Testis (tissue), 3 donors: Measurements from ENCODE around the gene RAB11FIP3. TPM values are rescaled to one million over a fixed set of nuclear protein-coding genes. Genes with fewer than 3 reads are reported as not detected.

Experiments
- DNase-seq: peaks from one replicate; pipeline ENCODE4 v3.0.0-alpha.2; 2019
- H3K27ac ChIP-seq, 2 donors: fragments of 200-600 bp; sonication (generic); one replicate each; pipeline ENCODE4 v1.5.1; 2019
- H3K27me3 ChIP-seq: fragments of 200-600 bp; sonication (generic); one replicate; pipeline ENCODE4 v1.5.1; 2019
- H3K36me3 ChIP-seq: fragments of 200-600 bp; sonication (generic); one replicate; pipeline ENCODE4 v1.5.1; 2017; ENCODE audit warnings: low read depth; ENCODE audit errors: missing control alignments
- H3K4me1 ChIP-seq: fragments of 200-600 bp; sonication (generic); one replicate; pipeline ENCODE4 v1.5.1; 2019
- H3K4me3 ChIP-seq, 2 donors: fragments of 200-600 bp; sonication (generic); one replicate each; pipeline ENCODE4 v1.5.1; 2017 to 2019
- H3K9me3 ChIP-seq: fragments of 200-600 bp; sonication (generic); one replicate; pipeline ENCODE4 v1.5.1; 2017
- POLR2A ChIP-seq: fragments of 450-650 bp; IDR thresholded peaks from one replicate; pipeline ENCODE4 v1.6.1; 2017; ENCODE audit warnings: antibody characterized with exemption, mild to moderate bottlenecking, moderate library complexity
- WGBS, 2 donors: methylation state at CpG; one replicate each; pipeline ENCODE4 v1.1.5; 2018; 5-methylcytosine and 5-hydroxymethylcytosine counted together
- intact Hi-C: fragments of 100-400 bp; cut with DNase I; formaldehyde crosslinking; loops from one replicate; pipeline ENCODE4 v1.15.1; 2023; ENCODE audit warnings: low total_unique reads
- polyA plus RNA-seq: library from polyadenylated mRNA; stranded (reverse); fragments of 350-450 nt; fragmentation: Illumina TruSeq; extraction: RNeasy Lipid Tissue Mini Kit (QIAGEN cat#74804); gene quantifications from one replicate; pipeline ENCODE4 v1.2.3, GENCODE V29; 2014; ENCODE audit warnings: low read depth, low replicate concordance; ENCODE audit not compliant: insufficient read depth
- total RNA-seq, 2 donors: library from RNA; depleted of rRNA; stranded (reverse); fragments of >200 nt; gene quantifications; one replicate each; pipeline ENCODE4 v1.2.3, GENCODE V29; 2016
- TF ChIP-seq, protein P1 (sequence below), 3 experiments: fragments of 450-650 bp in 2 of 3; fragments of 200-600 bp in 1 of 3; sonication (generic) in 1 of 3; IDR thresholded peaks; one replicate each; pipeline ENCODE4 v1.5.1; 2016 to 2019; ENCODE audit warnings: antibody characterized with exemption in 3 of 3, mild to moderate bottlenecking in 2 of 3, moderate library complexity in 1 of 3

RAB11FIP3 gene
- total and polyA plus RNA-seq, 3 donors from 2014 or later, result 61.7 to 186 (median 166) TPM

DNA sequence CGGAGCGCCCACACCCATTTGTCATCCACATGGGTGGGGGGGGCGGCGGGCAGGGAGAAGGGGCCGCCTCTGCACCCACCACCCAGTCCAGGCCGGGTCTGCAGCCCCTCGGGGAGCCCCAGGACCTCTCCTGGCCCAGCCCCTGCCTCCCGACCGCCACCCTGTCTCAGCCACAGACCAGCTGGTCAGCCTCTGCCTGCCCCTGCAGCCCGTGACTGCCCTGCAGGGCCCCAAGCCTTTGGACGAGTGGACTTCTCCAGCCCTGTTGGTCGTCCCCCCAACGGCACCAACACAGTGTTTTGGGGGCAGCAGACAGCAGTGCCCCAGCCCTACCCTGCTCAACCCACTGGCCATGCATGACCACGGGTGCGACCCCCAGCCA is 136.0 kb downstream of the RAB11FIP3 start:
- no peak for DNase-seq
- H3K27ac ChIP-seq, result no peak overlapping the region
- TF ChIP-seq, protein P1, sequence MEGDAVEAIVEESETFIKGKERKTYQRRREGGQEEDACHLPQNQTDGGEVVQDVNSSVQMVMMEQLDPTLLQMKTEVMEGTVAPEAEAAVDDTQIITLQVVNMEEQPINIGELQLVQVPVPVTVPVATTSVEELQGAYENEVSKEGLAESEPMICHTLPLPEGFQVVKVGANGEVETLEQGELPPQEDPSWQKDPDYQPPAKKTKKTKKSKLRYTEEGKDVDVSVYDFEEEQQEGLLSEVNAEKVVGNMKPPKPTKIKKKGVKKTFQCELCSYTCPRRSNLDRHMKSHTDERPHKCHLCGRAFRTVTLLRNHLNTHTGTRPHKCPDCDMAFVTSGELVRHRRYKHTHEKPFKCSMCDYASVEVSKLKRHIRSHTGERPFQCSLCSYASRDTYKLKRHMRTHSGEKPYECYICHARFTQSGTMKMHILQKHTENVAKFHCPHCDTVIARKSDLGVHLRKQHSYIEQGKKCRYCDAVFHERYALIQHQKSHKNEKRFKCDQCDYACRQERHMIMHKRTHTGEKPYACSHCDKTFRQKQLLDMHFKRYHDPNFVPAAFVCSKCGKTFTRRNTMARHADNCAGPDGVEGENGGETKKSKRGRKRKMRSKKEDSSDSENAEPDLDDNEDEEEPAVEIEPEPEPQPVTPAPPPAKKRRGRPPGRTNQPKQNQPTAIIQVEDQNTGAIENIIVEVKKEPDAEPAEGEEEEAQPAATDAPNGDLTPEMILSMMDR (IDR thresholded peaks at IDR 0.05), result no peak
- TF ChIP-seq POLR2A, result no peak
- H3K27me3 ChIP-seq, result no peaks in the 10 kb centered on the region
- intact Hi-C loops, result no loop called here
- WGBS, 2 donors, result 66 to 83% methylated on average over 1 to 11 of the region's 15 CpGs
- H3K9me3 ChIP-seq, result no peaks in the 10 kb centered on the region
- peaks cover 28% of the 10 kb centered on the region for H3K4me1 ChIP-seq
- H3K4me3 ChIP-seq, result no peak overlapping the region
- no peaks in the 10 kb centered on the region for H3K36me3 ChIP-seq

DNA sequence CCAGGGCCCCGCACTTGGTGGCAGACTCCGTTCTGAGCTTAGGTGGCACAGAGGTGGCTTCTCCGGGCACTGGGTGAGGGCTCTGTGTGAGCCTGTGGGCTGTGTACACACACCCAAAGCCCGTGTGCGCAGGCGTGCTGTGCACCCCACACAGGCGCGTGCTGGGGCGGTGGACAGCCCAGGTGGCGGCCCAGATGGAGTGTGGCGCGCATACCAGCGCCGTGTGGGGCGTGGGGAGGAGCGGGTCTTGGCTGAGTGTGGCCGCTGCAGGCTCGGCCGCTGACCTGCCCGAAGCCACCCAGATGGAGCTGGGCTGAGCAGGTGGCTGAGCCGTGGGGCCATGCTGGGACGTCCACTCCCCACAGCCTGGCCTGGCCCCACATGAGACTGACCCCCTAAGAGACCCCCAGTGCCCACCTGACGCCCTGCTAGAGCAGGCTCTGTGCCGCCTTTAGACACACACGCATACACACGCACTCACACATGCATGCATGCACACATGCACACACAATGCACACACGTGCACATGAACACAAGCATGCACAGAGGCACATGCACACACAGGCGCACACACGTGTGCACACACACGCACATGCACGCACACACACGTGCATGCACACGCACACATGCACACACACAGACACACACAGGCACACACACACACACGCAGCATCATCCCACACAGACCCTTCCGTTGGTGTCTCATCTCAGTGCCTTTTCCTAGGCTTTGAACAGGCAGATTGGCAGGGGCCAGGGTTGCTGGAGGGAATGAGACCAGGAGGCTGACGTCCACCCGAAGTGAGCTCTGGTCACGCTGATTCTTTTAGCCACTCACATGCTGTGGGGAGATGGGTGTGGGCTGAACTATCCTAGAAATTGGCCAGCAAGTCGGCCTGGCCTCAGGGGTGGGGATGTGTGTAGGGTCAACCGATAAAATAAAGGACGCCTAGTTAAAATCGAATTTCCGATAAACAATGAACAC is 136.8 kb downstream of the RAB11FIP3 start:
- DNase-seq, result no peak
- H3K27me3 ChIP-seq, result no peaks in the 10 kb centered on the region
- TF ChIP-seq POLR2A, result no peak
- TF ChIP-seq, protein P1 (IDR thresholded peaks at IDR 0.05), result no peak
- H3K4me1 ChIP-seq, result peaks cover 37% of the 10 kb centered on the region
- no peaks in the 10 kb centered on the region for H3K9me3 ChIP-seq
- no peak overlapping the region for H3K27ac ChIP-seq
- WGBS, 2 donors, result 86 to 90% methylated on average over 27 to 43 of the region's 43 CpGs
- no peaks in the 10 kb centered on the region for H3K36me3 ChIP-seq
- intact Hi-C loops, result no loop called here
- no peak overlapping the region for H3K4me3 ChIP-seq

DNA sequence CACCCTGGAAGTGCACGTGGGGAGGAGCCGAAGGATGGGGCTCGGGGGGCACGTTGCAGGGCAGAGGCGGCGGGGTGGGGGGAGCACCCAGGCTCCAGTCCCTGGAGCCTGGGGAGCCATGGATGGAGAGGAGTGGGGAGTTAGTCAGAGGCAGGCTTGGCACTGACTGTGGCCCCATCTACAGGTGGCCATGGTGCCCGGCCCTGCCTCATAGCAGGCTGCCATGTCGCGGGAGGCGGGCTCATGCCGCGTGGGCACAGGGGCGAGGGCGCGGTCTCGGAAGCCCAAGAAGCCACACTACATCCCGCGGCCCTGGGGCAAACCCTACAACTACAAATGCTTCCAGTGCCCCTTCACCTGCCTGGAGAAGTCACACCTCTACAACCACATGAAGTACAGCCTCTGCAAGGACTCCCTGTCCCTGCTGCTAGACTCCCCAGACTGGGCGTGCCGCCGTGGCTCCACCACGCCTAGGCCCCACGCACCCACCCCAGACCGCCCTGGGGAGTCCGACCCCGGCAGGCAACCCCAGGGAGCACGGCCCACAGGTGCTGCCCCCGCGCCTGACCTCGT is 137.7 kb downstream of the RAB11FIP3 start:
- intact Hi-C loops, result no loop called here
- H3K9me3 ChIP-seq, result no peaks in the 10 kb centered on the region
- no peak overlapping the region for H3K4me3 ChIP-seq
- no peaks in the 10 kb centered on the region for H3K27me3 ChIP-seq
- WGBS, 2 donors, result 71 to 87% methylated on average over 3 to 30 of the region's 30 CpGs
- H3K4me1 ChIP-seq, result peaks cover 46% of the 10 kb centered on the region
- no peak for DNase-seq
- no peak overlapping the region for H3K27ac ChIP-seq
- H3K36me3 ChIP-seq, result no peaks in the 10 kb centered on the region
- TF ChIP-seq, protein P1 (IDR thresholded peaks at IDR 0.05), result no peak
- no peak for TF ChIP-seq POLR2A

DNA sequence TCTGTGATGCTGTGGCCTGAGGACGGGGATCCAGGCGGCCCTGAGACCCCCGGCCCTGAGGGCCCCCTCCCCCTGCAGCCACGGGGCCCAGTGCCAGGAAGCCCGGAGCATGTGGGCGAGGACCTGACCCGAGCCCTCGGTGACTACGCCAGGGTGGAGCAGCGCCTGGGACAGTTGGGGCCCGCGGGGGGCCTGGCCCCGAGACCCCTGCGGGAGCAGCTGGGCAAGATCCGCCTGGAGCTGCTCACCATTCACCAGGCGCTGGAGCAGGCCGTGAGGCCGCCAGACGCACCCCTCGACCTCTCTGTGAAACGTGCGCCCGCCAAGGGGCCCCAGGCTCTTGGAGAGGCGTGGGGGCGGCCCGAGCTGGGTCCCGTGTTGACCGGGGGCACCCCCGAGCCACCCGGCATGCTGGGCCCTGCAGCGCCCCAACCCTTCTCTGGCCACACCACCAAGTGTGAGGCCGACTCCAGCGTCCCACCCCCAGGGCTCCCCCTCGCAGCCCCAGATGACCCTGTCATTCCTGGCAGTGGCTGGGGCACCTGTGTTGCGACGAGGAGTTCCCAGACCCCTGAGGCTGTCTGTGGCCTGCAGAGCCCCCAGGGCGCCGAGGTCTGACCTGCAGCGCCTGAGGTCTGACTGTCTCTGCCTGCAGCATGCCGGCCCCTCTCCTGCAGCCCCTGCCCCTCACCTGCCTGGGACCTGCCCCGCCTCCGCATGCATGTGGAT is 139.4 kb downstream of the RAB11FIP3 start:
- no peak overlapping the region for H3K27ac ChIP-seq
- TF ChIP-seq POLR2A, result no peak
- TF ChIP-seq, protein P1 (IDR thresholded peaks at IDR 0.05), result no peak

More for the DNA sequence above, 139.4 kb downstream of the RAB11FIP3 start:
- Histone ChIP-seq H3K9me3 (no peaks in the 10 kb centered on the region), H3K36me3 (no peaks in the 10 kb centered on the region), H3K4me3 (no peak overlapping the region), H3K4me1 (peaks cover 47% of the 10 kb centered on the region), H3K27me3 (no peaks in the 10 kb centered on the region)
- no peak for DNase-seq
- intact Hi-C loops, result no loop called here
- 85 to 88% methylated on average over 8 to 40 of the region's 42 CpGs for WGBS, 2 donors
